Skeletal muscle satellite cell (primary cell): ENCODE results near the gene ANKS3.

Experiments used
- H3K27me3 ChIP-seq: 2 replicates; pipeline ENCODE4 v1.7.0; 2013; ENCODE audit warnings: low read length; ENCODE audit not compliant: control insufficient read depth, insufficient read depth
- H3K36me3 ChIP-seq: 2 replicates; pipeline ENCODE4 v1.7.0; 2013; ENCODE audit warnings: mild to moderate bottlenecking, control low read depth, low read length; ENCODE audit not compliant: insufficient read depth
- H3K4me1 ChIP-seq: 2 replicates; pipeline ENCODE4 v1.7.0; 2013; ENCODE audit warnings: low read length; ENCODE audit not compliant: control insufficient read depth, insufficient read depth
- H3K4me2 ChIP-seq: 2 replicates; pipeline ENCODE4 v1.7.0; 2013; ENCODE audit warnings: mild to moderate bottlenecking, low read length
- H3K4me3 ChIP-seq: 2 replicates; pipeline ENCODE4 v1.7.0; 2013; ENCODE audit warnings: low read length
- H3K9ac ChIP-seq: 2 replicates; pipeline ENCODE4 v1.7.0; 2013; ENCODE audit warnings: mild to moderate bottlenecking, low read depth, low read length, moderate library complexity
- H3K9me3 ChIP-seq: replicated peaks from 2 replicates; pipeline ENCODE4 v1.7.0; 2013; ENCODE audit warnings: mild to moderate bottlenecking, control low read depth, low read length

Gene ANKS3

GRCh38 chr16:4736546-4736945 is 2.5 kb upstream of the ANKS3 start:
- Histone ChIP-seq H3K4me3 (no peak overlapping the region), H3K27me3 (peaks cover 4% of the 10 kb centered on the region), H3K9me3 (no peaks in the 10 kb centered on the region), H3K9ac (no peak overlapping the region), H3K4me1 (peaks cover 5% of the 10 kb centered on the region), H3K36me3 (no peaks in the 10 kb centered on the region), H3K4me2 (no peak overlapping the region)

DNA sequence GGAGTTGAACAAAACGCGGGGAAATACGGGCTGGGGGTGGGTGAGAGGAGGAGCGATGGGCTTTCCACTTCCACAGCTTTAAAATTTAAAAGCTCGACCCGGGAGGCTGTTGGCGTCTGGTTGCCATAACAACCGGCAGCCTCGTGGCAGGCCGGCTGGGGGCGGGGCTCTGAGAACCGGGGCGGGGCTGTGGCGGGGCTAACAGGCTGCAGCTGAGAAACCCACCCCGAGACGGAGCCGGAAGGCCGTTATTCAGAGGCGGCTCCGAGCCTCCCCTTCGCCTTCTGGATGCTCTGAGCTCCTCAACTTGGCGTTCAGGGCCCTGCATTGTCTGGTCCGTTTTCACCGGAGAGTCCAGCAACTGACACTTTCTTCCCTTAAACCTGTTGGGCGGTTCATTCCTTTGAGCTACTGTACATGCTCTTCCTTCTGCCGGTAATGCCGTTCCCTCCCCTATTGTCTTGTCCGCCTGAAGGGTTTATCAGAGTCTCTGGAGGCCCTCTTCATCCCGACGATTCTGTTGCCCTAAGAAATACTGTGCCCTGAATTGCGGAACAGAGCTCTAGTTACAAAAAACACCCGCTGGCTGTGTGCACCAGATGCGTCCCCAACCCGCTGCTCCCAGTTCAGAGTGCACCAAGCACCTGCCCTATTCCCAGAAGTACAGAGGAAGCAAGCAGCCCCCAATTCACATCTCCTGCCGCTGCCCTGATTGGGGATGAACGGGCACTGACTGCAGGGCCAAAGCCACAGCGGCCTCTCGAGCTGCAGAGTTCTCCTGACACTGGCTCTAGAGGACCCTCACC is 862 bp upstream of the ANKS3 start:
- Histone ChIP-seq H3K27me3 (peaks cover 4% of the 10 kb centered on the region), H3K36me3 (peaks cover 9% of the 10 kb centered on the region), H3K9me3 (no peaks in the 10 kb centered on the region), H3K4me3 (peak overlapping the region; percentile 98), H3K4me1 (peaks cover 5% of the 10 kb centered on the region), H3K4me2 (peak overlapping the region; percentile 98), H3K9ac (peak overlapping the region; percentile 90)

- no peaks in the 10 kb centered on the region for H3K9me3 ChIP-seq
- H3K4me3 ChIP-seq, result peak overlapping the region; percentile 98
- H3K4me2 ChIP-seq, result peak overlapping the region; percentile 98
- peak overlapping the region; percentile 90 for H3K9ac ChIP-seq
- H3K27me3 ChIP-seq, result peaks cover 4% of the 10 kb centered on the region
- peaks cover 5% of the 10 kb centered on the region for H3K4me1 ChIP-seq
- peaks cover 17% of the 10 kb centered on the region for H3K36me3 ChIP-seq
Measured at GRCh38 chr16:4733747-4734062, 366 bp downstream of the ANKS3 start.

DNA sequence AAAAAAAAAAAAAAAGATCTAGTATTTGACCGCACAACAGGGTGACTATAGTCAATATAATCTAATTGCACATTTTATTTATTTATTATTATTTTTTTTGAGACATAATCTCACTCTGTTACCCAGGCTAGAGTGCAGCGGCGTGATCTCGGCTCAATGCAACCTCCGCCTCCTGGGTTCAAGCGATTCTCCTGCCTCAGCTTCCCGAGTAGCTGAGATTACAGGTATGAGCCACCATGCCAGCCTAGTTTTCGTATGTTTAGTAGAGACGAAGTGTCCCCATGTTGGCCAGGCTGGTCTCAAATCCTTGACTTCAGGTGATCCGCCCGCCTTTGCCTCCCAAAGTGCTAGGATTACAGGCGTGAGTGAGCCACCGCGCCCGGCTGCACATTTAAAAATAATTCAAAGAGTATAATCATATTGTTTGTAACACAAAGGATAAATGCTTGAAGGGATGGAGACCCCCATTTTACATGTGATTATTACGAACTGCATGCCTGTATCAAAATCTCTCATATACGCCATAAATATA is 794 bp downstream of the ANKS3 start:
- H3K4me1 ChIP-seq, result peaks cover 5% of the 10 kb centered on the region
- peak overlapping the region; percentile 90 for H3K9ac ChIP-seq
- peaks cover 20% of the 10 kb centered on the region for H3K36me3 ChIP-seq
- H3K9me3 ChIP-seq, result no peaks in the 10 kb centered on the region
- H3K4me2 ChIP-seq, result peak overlapping the region; percentile 98
- H3K27me3 ChIP-seq, result peaks cover 4% of the 10 kb centered on the region
- H3K4me3 ChIP-seq, result peak overlapping the region; percentile 98

GRCh38 chr16:4729876-4730275 is 4.2 kb downstream of the ANKS3 start:
- H3K27me3 ChIP-seq, result no peaks in the 10 kb centered on the region
- no peak overlapping the region for H3K4me2 ChIP-seq
- no peaks in the 10 kb centered on the region for H3K4me1 ChIP-seq
- no peak overlapping the region for H3K9ac ChIP-seq
- peaks cover 35% of the 10 kb centered on the region for H3K36me3 ChIP-seq
- H3K4me3 ChIP-seq, result no peak overlapping the region
- H3K9me3 ChIP-seq, result no peaks in the 10 kb centered on the region

DNA sequence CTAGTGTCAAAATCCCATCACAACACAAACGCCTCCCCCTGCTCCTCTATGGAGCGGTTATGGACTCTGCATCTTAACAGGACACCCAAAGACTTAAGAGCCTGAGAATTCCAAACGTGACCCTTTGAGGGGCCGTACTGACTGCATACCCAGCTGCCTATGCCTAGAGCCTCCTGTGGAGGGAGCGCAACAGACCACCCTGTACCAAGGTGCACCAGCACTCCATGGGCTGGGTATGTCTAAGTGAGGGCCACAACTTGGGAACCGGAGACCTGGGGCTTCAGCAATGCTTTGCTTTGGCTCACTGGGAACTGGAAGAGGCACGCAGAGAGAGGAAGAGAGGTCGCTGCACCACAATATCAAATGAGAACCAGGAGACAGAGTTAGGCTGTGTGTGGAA is 5.4 kb downstream of the ANKS3 start:
- no peak overlapping the region for H3K4me2 ChIP-seq
- H3K9ac ChIP-seq, result no peak overlapping the region
- H3K9me3 ChIP-seq, result no peaks in the 10 kb centered on the region
- no peak overlapping the region for H3K4me3 ChIP-seq
- no peaks in the 10 kb centered on the region for H3K27me3 ChIP-seq
- no peaks in the 10 kb centered on the region for H3K4me1 ChIP-seq
- peaks cover 35% of the 10 kb centered on the region for H3K36me3 ChIP-seq

DNA sequence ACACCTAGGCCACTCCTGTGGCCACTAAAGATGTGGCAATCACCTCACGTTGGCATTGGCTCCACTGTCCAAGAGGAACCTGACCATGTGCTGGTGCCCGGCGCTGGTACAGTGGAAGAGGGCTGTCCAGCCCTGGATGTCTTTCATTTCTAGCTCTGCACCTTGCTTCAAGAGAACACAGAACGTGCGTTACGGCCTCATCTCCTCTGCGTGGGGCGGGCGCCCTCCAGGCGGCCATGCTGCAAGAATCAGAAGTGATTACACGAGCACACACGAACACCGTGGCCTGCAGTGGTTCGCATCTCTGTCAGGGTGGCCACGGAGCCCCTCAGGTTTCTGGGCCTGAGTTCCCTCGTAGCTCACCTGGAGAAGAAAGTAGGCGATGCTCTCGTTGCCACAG is 7.5 kb downstream of the ANKS3 start:
- Histone ChIP-seq H3K4me1 (no peaks in the 10 kb centered on the region), H3K9ac (no peak overlapping the region), H3K4me2 (no peak overlapping the region), H3K36me3 (peaks cover 42% of the 10 kb centered on the region), H3K9me3 (no peaks in the 10 kb centered on the region), H3K4me3 (no peak overlapping the region), H3K27me3 (no peaks in the 10 kb centered on the region)

DNA sequence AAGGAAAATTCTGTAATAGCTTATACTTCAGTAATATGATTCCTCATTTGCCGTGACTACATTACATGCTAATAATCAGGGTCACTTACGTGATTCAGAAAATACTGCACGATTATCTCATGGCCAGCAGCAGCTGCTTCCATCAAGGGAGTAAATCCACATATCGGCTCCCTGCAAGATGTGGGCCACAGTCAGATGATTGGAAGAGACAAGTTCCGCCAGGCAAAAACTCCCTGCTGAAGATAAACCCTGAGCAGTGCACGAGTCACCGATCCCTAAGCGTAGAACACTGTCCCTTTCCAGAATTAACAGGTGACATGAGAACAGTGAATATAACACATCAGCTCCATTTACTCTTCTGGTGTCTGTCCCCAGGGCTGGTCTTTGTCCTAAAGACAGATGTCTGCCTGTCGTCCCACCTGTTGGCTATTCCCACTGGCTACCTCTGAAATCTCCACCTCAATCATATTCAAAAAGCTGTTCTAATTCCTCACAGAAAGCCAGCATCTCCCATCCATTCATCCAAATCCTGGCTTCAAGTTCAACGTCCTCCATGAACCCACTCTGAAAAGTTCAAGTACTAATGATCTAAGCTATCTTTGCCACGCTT is 9.3 kb downstream of the ANKS3 start:
- Histone ChIP-seq H3K36me3 (peaks cover 32% of the 10 kb centered on the region), H3K4me1 (no peaks in the 10 kb centered on the region), H3K27me3 (no peaks in the 10 kb centered on the region), H3K4me2 (no peak overlapping the region), H3K9me3 (no peaks in the 10 kb centered on the region), H3K9ac (no peak overlapping the region), H3K4me3 (no peak overlapping the region)

DNA sequence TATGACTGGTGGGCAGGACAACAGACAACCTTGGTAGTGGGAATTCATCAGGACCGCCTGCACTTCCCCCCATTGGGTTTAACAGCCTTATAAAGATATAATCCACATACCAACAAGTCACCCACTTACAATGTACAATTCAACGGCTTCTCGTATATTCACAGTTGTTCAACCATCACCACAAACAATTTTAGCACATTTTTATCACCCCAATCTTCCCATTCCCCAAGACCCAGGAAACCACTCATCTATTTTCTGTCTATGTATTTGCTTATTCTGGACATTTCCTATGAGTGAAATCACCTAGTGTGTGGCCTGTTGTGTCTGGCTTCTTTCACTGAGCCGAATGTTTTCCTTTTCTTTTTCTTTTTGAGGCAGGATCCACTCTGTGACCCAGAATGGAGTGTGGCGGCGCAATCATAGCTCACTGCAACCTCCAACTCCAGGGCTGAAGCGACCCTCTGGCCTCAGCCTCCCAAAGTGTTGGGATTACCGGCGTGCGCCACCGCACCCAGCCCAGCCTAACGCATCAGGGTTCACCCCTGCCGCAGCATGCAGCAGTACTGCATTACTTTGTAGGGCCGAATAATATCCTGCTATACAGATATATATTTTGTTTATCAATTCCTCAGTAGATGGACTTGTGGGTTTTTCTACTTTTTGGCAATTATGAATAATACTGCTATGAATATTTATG is 10.9 kb downstream of the ANKS3 start:
- H3K36me3 ChIP-seq, result peaks cover 23% of the 10 kb centered on the region
- H3K9ac ChIP-seq, result no peak overlapping the region
- no peaks in the 10 kb centered on the region for H3K9me3 ChIP-seq
- no peak overlapping the region for H3K4me2 ChIP-seq
- no peak overlapping the region for H3K4me3 ChIP-seq
- no peaks in the 10 kb centered on the region for H3K27me3 ChIP-seq
- no peaks in the 10 kb centered on the region for H3K4me1 ChIP-seq

GRCh38 chr16:4718466-4718865 is 15.6 kb downstream of the ANKS3 start:
- Histone ChIP-seq H3K4me2 (no peak overlapping the region), H3K4me1 (no peaks in the 10 kb centered on the region), H3K9me3 (no peaks in the 10 kb centered on the region), H3K36me3 (peaks cover 13% of the 10 kb centered on the region), H3K9ac (no peak overlapping the region), H3K4me3 (no peak overlapping the region), H3K27me3 (no peaks in the 10 kb centered on the region)

- no peak overlapping the region for H3K4me3 ChIP-seq
- no peak overlapping the region for H3K4me2 ChIP-seq
- no peak overlapping the region for H3K9ac ChIP-seq
- H3K4me1 ChIP-seq, result no peaks in the 10 kb centered on the region
- H3K9me3 ChIP-seq, result no peaks in the 10 kb centered on the region
- no peaks in the 10 kb centered on the region for H3K27me3 ChIP-seq
- peaks cover 18% of the 10 kb centered on the region for H3K36me3 ChIP-seq
Measured at GRCh38 chr16:4714996-4715395, 19.1 kb downstream of the ANKS3 start.
